Mammary epithelial cell (primary cell): ENCODE measurements around the gene ARL10.

Experiments
- EZH2 ChIP-seq: IDR thresholded peaks from 2 replicates; pipeline ENCODE4 v1.6.1; 2012; ENCODE audit warnings: low read length, inconsistent platforms, borderline replicate concordance
- TF ChIP-seq, protein P1 (sequence below), 2 donors: IDR thresholded peaks in 1 of 2; conservative IDR thresholded peaks in 1 of 2; 2 replicates each; pipeline ENCODE4 v1.5.1; 2011 to 2012; ENCODE audit warnings: inconsistent platforms in 2 of 2, low read length in 2 of 2, mild to moderate bottlenecking in 2 of 2, control low read depth in 1 of 2, low read depth in 1 of 2; ENCODE audit not compliant: insufficient read depth in 1 of 2; ENCODE audit errors: extremely low read depth in 1 of 2

DNA sequence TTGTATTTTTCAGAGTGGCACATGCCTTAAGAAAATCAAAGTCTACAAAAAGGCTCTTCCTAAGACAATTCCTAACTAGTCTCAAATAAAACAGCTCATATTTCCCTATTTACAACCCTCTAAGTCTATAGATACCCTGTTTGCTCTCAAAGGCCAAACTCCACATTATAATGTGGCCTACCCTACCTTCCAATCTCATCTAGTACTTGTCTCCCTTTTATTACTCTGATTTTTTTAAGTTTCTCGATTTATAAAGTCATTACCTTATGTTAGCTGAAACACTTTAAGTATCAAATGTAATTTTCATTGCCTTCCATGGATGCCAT, 23.2 kb upstream of the ARL10 start:
- TF ChIP-seq EZH2, result no peak
- TF ChIP-seq, protein P1, sequence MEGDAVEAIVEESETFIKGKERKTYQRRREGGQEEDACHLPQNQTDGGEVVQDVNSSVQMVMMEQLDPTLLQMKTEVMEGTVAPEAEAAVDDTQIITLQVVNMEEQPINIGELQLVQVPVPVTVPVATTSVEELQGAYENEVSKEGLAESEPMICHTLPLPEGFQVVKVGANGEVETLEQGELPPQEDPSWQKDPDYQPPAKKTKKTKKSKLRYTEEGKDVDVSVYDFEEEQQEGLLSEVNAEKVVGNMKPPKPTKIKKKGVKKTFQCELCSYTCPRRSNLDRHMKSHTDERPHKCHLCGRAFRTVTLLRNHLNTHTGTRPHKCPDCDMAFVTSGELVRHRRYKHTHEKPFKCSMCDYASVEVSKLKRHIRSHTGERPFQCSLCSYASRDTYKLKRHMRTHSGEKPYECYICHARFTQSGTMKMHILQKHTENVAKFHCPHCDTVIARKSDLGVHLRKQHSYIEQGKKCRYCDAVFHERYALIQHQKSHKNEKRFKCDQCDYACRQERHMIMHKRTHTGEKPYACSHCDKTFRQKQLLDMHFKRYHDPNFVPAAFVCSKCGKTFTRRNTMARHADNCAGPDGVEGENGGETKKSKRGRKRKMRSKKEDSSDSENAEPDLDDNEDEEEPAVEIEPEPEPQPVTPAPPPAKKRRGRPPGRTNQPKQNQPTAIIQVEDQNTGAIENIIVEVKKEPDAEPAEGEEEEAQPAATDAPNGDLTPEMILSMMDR (conservative IDR thresholded peaks at IDR 0.05 in 1 of 2, IDR thresholded peaks at IDR 0.05 in 1 of 2; ENCODE audit: extremely low read depth in 1 of 2, insufficient read depth in 1 of 2, low read depth in 1 of 2, low read length in 2 of 2), result no peak
